ENCODE measurements around the gene ANXA2R. TPM values are rescaled to one million over a fixed set of nuclear protein-coding genes. Genes with fewer than 3 reads are reported as not detected.
A peak's percentile ranks its signal among the peaks of the same experiment; 100 is the strongest.

ANXA2R gene
- total and polyA plus RNA-seq, 2 of the 13 experiments (the other 11 are each of a cell fraction or from before 2014, with no cell fraction given), result 0.95 to 1.3 TPM

GRCh38 chr5:43066799-43067741 is 27.0 kb upstream of the ANXA2R start (continued):
- TF ChIP-seq GMEB1 (CRISPR knock-in tag; IDR thresholded peaks at IDR 0.05; ENCODE audit: borderline replicate concordance), result peak; percentile 57; the same call in 1 of the 2 replicates
- peak; percentile 89; the same call in 1 of the 2 replicates for TF ChIP-seq KAT8 (CRISPR knock-in tag; IDR thresholded peaks at IDR 0.05)
- TF ChIP-seq NCOA5 (CRISPR knock-in tag; IDR thresholded peaks at IDR 0.05), result no peak
- peak; percentile 31; the same call in 1 of the 2 replicates for TF ChIP-seq NCOA2 (CRISPR knock-in tag; IDR thresholded peaks at IDR 0.05)
- TF ChIP-seq KDM6A (CRISPR knock-in tag; IDR thresholded peaks at IDR 0.05; ENCODE audit: low read depth), result no peak
- TF ChIP-seq MIXL1 (CRISPR knock-in tag; IDR thresholded peaks at IDR 0.05), result peak; percentile 66; the same call in 1 of the 2 replicates
- no peak; the same call in 1 of the 2 replicates for TF ChIP-seq PRDM4 (CRISPR knock-in tag; IDR thresholded peaks at IDR 0.05; ENCODE audit: borderline replicate concordance)
- TF ChIP-seq ZFP37 (CRISPR knock-in tag; IDR thresholded peaks at IDR 0.05; ENCODE audit: borderline replicate concordance), result no peak
- no peak; the same call in 1 of the 2 replicates for TF ChIP-seq PCBP1 (IDR thresholded peaks at IDR 0.05; ENCODE audit: borderline replicate concordance, low read depth, low read length)
- peak; percentile 65; the same call in 1 of the 2 replicates for TF ChIP-seq ETV5 (CRISPR knock-in tag; IDR thresholded peaks at IDR 0.05; ENCODE audit: borderline replicate concordance)
- no peak for TF ChIP-seq ZNF431 (CRISPR knock-in tag; IDR thresholded peaks at IDR 0.05; ENCODE audit: borderline replicate concordance, low read depth)
- peak; percentile 48 for TF ChIP-seq ESRRA (CRISPR knock-in tag; IDR thresholded peaks at IDR 0.05; ENCODE audit: low read depth)
- TF ChIP-seq ZFAT (CRISPR knock-in tag; conservative IDR thresholded peaks at IDR 0.05), result peak; percentile 100
- no peak for TF ChIP-seq ZSCAN20 (CRISPR knock-in tag; IDR thresholded peaks at IDR 0.05; ENCODE audit: borderline replicate concordance)
- TF ChIP-seq DPF2 (CRISPR knock-in tag; IDR thresholded peaks at IDR 0.05; ENCODE audit: borderline replicate concordance, low read depth), result no peak
- no peak for TF ChIP-seq ZNF550 (CRISPR knock-in tag; IDR thresholded peaks at IDR 0.05; ENCODE audit: borderline replicate concordance)
- TF ChIP-seq ZFP82 (CRISPR knock-in tag; IDR thresholded peaks at IDR 0.05; ENCODE audit: borderline replicate concordance), result no peak
- TF ChIP-seq HNRNPLL (IDR thresholded peaks at IDR 0.05; ENCODE audit: low read depth, low read length, poor library complexity, severe bottlenecking), result no peak
- TF ChIP-seq TGIF2 (CRISPR knock-in tag; IDR thresholded peaks at IDR 0.05), result 0 out of 2 replicates have a peak, but pooled peaks have one; percentile 45
- TF ChIP-seq ZBTB4 (CRISPR knock-in tag; IDR thresholded peaks at IDR 0.05; ENCODE audit: borderline replicate concordance), result peak; percentile 72
- peak; percentile 99 for TF ChIP-seq KMT2B (CRISPR knock-in tag; IDR thresholded peaks at IDR 0.05)
- TF ChIP-seq PRPF4 (IDR thresholded peaks at IDR 0.05; ENCODE audit: low read depth, low read length, poor library complexity, severe bottlenecking), result no peak
